A549 (cell line): ENCODE measurements around the gene SLC6A12. TPM values are rescaled to one million over a fixed set of nuclear protein-coding genes. Genes with fewer than 3 reads are reported as not detected.
"Not testable (repeated sequence)": the region's sequence is repeated elsewhere in the genome, so short reads cannot be mapped to it uniquely, and the experiment has no call there.

Experiments
- ATAC-seq, 2 experiments: fragments of 200-7000 bp in 1 of 2; fragments of >200 bp in 1 of 2; cut with Nextera tagmentation in 1 of 2; cut with Tn5 transposase in 1 of 2; 3 replicates each; pipeline versions ENCODE4 v1.8.0 to v1.9.1; 2018 to 2020; ENCODE audit warnings: mild to moderate bottlenecking in 1 of 2, moderate library complexity in 1 of 2
- CTCF ChIA-PET: fragments of 300-600 bp; sonication (Branson Sonifier 250); formaldehyde crosslinking; extraction: SDS; loops from one replicate; lab custom pipeline; 2021; ENCODE audit warnings: antibody characterized with exemption, inconsistent platforms; lab: Yijun Ruan, JAX
- POLR2A ChIA-PET: fragments of 350-600 bp; formaldehyde crosslinking; extraction: SDS; loops from one replicate; lab custom pipeline; 2021; ENCODE audit warnings: antibody characterized with exemption, inconsistent platforms; lab: Yijun Ruan, JAX
- DNase-seq, 2 experiments: peaks; one replicate each; pipeline versions ENCODE4 v3.0.0 to v3.0.0-alpha.2; 2011 to 2016; ENCODE audit warnings: low read depth in 1 of 2, low spot score in 1 of 2
- FAIRE-seq: peaks from 2 replicates; lab custom pipeline; 2011; peaks lifted over from hg19 to GRCh38; lab: Jason Lieb, UNC
- H3K27ac ChIP-seq, 2 experiments: fragments of >200 bp; sonication (Bioruptor Twin); formaldehyde crosslinking; 3 replicates each; pipeline ENCODE4 v1.5.1; 2016 to 2017
- H3K4me1 ChIP-seq: fragments of >200 bp; sonication (Bioruptor Twin); formaldehyde crosslinking; 3 replicates; pipeline ENCODE4 v1.6.1; 2016
- H3K4me2 ChIP-seq: fragments of >200 bp; sonication (Bioruptor Twin); formaldehyde crosslinking; 3 replicates; pipeline ENCODE4 v1.6.1; 2016
- H3K4me3 ChIP-seq: fragments of >200 bp; sonication (Bioruptor Twin); formaldehyde crosslinking; 3 replicates; pipeline ENCODE4 v1.5.1; 2016
- H3K9me3 ChIP-seq: fragments of >200 bp; sonication (Bioruptor Twin); formaldehyde crosslinking; 3 replicates; pipeline ENCODE4 v1.6.1; 2016
- CBX2 ChIP-seq: fragments of 200-600 bp; sonication (generic); IDR thresholded peaks from 2 replicates; pipeline ENCODE4 v1.6.1; 2016; ENCODE audit warnings: low read depth, mild to moderate bottlenecking, borderline replicate concordance
- EP300 ChIP-seq, 2 experiments: fragments of >200 bp; sonication (Bioruptor Twin); formaldehyde crosslinking; IDR thresholded peaks; 2 replicates in 1 of 2; 3 replicates in 1 of 2; pipeline ENCODE4 v1.6.1; 2016 to 2017
- FOSB ChIP-seq: fragments of 250-450 bp; sonication (Bioruptor Pico); IDR thresholded peaks from 2 replicates; pipeline ENCODE4 v1.5.0; 2020; ENCODE audit warnings: mild to moderate bottlenecking, moderate library complexity
- HOXB13 ChIP-seq: fragments of 250-450 bp; sonication (Bioruptor Pico); IDR thresholded peaks from 2 replicates; pipeline ENCODE4 v1.5.0; 2020; ENCODE audit warnings: low read depth, mild to moderate bottlenecking, moderate library complexity
- JUNB ChIP-seq: fragments of >200 bp; sonication (Bioruptor Twin); formaldehyde crosslinking; IDR thresholded peaks from 2 replicates; pipeline ENCODE4 v1.6.1; 2016
- KDM5A ChIP-seq: fragments of 200-600 bp; sonication (generic); IDR thresholded peaks from 2 replicates; pipeline ENCODE4 v1.6.1; 2016; ENCODE audit warnings: antibody characterized with exemption, mild to moderate bottlenecking
- MAZ ChIP-seq: fragments of 150-350 bp; IDR thresholded peaks from 2 replicates; pipeline ENCODE4 v1.6.1; 2014; ENCODE audit warnings: antibody characterized with exemption, low read depth, low read length, borderline replicate concordance
- MYC ChIP-seq: IDR thresholded peaks from 2 replicates; pipeline ENCODE4 v1.6.1; 2012; ENCODE audit warnings: mild to moderate bottlenecking, inconsistent platforms, low read length, improper control_type of control experiment, borderline replicate concordance
- POLR2A ChIP-seq: IDR thresholded peaks from 2 replicates; pipeline ENCODE4 v1.6.1; 2012; ENCODE audit warnings: mild to moderate bottlenecking, low read length
- SREBF2 ChIP-seq: fragments of 450-650 bp; IDR thresholded peaks from 2 replicates; pipeline ENCODE4 v1.6.1; 2014; ENCODE audit warnings: mild to moderate bottlenecking, moderate library complexity
- TP53 ChIP-seq: fragments of 250-450 bp; sonication (Bioruptor Pico); IDR thresholded peaks from 2 replicates; pipeline ENCODE4 v1.5.0; 2021; ENCODE audit warnings: mild to moderate bottlenecking, moderate library complexity
- ZNF302 ChIP-seq: fragments of 250-450 bp; sonication (Bioruptor Pico); IDR thresholded peaks from 2 replicates; pipeline ENCODE4 v1.9.0; 2021; ENCODE audit warnings: inconsistent platforms, mild to moderate bottlenecking, moderate library complexity
- ZSCAN20 ChIP-seq: fragments of 250-450 bp; sonication (Bioruptor Pico); IDR thresholded peaks from 2 replicates; pipeline ENCODE4 v1.8.0; 2022; ENCODE audit warnings: mild to moderate bottlenecking, moderate library complexity
- WGBS: methylation state at CpG from one replicate; pipeline ENCODE4 v1.1.6; 2017; ENCODE audit errors: missing lambda C conversion rate; 5-methylcytosine and 5-hydroxymethylcytosine counted together
- polyA plus RNA-seq, 4 experiments: library from polyadenylated mRNA; depleted of rRNA in 3 of 4; stranded (reverse); fragments of >200 nt; fragmentation: RNase III in 1 of 4; extraction: RNeasy Plus Mini Kit Qiagen cat#74134 plus additional on column Dnase treatment in 1 of 4; gene quantifications; 2 replicates in 3 of 4; 3 replicates in 1 of 4; pipeline ENCODE4 v1.2.3, GENCODE V29; 2011 to 2017
- TF ChIP-seq, protein P1 (sequence below): fragments of >200 bp; sonication (Bioruptor Twin); formaldehyde crosslinking; IDR thresholded peaks from 3 replicates; pipeline ENCODE4 v1.5.1; 2016
- TF ChIP-seq, protein P2 (sequence below): IDR thresholded peaks from 2 replicates; pipeline ENCODE4 v1.6.1; 2012; ENCODE audit warnings: low read depth, borderline replicate concordance
- TF ChIP-seq, protein P3 (sequence below): fragments of >200 bp; sonication (Bioruptor Twin); formaldehyde crosslinking; IDR thresholded peaks from 2 replicates; pipeline ENCODE4 v1.6.1; 2016
- TF ChIP-seq, protein P4 (sequence below): fragments of >200 bp; sonication (Bioruptor Twin); formaldehyde crosslinking; IDR thresholded peaks from 3 replicates; pipeline ENCODE4 v1.6.1; 2016

The SLC6A12 gene
- polyA plus RNA-seq, 2 of the 4 experiments (the other 2 are of a cell fraction) = 0.78 to 4.4 TPM

DNA sequence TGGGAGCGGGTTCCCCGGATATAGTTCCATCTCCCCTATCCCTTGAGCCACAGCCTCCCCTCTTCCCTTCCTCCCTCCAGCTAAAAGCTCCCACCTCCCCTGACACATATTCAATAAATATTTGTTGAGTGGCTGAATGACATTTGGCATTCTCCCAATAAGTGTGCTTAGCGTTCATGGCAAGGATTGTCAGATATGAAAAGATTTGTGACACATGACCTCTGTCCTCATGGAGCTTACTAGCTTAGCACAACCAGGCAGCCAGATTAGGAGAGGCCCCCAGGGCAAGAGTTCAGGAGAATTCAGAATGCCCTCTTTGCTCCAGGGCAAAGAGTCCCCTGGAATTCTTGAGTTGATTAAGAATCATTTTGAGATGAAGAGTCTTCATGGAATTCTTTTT is 22.5 kb upstream of the SLC6A12 start:
- CTCF ChIA-PET = no interaction called here
- no peak overlapping the region for H3K27ac ChIP-seq
- DNase-seq (no peak), FAIRE-seq (no peak), ATAC-seq (no peak)
- H3K4me3 ChIP-seq = no peak overlapping the region
- 64% methylated on average over 3 of the region's 3 CpGs for WGBS
- no peak for TF ChIP-seq MAZ
- TF ChIP-seq, protein P1, sequence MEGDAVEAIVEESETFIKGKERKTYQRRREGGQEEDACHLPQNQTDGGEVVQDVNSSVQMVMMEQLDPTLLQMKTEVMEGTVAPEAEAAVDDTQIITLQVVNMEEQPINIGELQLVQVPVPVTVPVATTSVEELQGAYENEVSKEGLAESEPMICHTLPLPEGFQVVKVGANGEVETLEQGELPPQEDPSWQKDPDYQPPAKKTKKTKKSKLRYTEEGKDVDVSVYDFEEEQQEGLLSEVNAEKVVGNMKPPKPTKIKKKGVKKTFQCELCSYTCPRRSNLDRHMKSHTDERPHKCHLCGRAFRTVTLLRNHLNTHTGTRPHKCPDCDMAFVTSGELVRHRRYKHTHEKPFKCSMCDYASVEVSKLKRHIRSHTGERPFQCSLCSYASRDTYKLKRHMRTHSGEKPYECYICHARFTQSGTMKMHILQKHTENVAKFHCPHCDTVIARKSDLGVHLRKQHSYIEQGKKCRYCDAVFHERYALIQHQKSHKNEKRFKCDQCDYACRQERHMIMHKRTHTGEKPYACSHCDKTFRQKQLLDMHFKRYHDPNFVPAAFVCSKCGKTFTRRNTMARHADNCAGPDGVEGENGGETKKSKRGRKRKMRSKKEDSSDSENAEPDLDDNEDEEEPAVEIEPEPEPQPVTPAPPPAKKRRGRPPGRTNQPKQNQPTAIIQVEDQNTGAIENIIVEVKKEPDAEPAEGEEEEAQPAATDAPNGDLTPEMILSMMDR = no peak
- TF ChIP-seq JUNB = no peak
- TF ChIP-seq ZNF302 (CRISPR knock-in tag) = no peak
- no peak for TF ChIP-seq SREBF2
- TF ChIP-seq, protein P2, sequence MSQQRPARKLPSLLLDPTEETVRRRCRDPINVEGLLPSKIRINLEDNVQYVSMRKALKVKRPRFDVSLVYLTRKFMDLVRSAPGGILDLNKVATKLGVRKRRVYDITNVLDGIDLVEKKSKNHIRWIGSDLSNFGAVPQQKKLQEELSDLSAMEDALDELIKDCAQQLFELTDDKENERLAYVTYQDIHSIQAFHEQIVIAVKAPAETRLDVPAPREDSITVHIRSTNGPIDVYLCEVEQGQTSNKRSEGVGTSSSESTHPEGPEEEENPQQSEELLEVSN = no peak
- TF ChIP-seq ZSCAN20 (CRISPR knock-in tag) = no peak
- TF ChIP-seq TP53 (CRISPR knock-in tag) = no peak
- no peak for TF ChIP-seq CBX2
- TF ChIP-seq MYC = no peak
- TF ChIP-seq FOSB (CRISPR knock-in tag) = no peak
- TF ChIP-seq, protein P3, sequence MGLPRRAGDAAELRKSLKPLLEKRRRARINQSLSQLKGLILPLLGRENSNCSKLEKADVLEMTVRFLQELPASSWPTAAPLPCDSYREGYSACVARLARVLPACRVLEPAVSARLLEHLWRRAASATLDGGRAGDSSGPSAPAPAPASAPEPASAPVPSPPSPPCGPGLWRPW = no peak
- no peak for TF ChIP-seq KDM5A
- TF ChIP-seq EP300 (IDR thresholded peaks at IDR 0.05) = no peak
- TF ChIP-seq, protein P4, sequence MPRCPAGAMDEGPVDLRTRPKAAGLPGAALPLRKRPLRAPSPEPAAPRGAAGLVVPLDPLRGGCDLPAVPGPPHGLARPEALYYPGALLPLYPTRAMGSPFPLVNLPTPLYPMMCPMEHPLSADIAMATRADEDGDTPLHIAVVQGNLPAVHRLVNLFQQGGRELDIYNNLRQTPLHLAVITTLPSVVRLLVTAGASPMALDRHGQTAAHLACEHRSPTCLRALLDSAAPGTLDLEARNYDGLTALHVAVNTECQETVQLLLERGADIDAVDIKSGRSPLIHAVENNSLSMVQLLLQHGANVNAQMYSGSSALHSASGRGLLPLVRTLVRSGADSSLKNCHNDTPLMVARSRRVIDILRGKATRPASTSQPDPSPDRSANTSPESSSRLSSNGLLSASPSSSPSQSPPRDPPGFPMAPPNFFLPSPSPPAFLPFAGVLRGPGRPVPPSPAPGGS = no peak
- TF ChIP-seq HOXB13 = no peak
- POLR2A ChIA-PET = no interaction called here
- 0 out of 3 replicates have a peak, but pooled peaks cover 4% of the 10 kb centered on the region for H3K4me1 ChIP-seq
- H3K4me2 ChIP-seq = no peak overlapping the region
- peaks cover 2% of the 10 kb centered on the region; the same call in 1 of the 3 replicates for H3K9me3 ChIP-seq

DNA sequence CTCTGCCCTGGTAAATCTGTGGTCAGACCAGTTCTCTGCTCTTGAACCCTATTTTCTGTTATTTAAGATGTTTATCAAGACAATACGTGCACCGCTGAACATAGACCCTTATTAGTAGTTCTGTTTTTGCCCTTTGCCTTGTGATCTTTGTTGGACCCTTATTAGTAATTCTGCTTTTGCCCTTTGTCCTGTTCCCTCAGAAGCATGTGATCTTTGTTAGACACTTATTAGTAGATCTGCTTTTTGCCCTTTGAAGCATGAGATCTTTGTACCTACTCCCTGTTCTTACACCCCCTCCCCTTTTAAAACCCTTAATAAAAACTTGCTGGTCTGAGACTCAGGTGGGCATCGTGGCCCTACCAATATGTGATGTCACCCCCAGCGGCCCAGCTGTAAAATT is 22.0 kb upstream of the SLC6A12 start:
- DNase-seq, H3K4me2 ChIP-seq, H3K4me1 ChIP-seq, ATAC-seq, H3K27ac ChIP-seq, H3K9me3 ChIP-seq, H3K4me3 ChIP-seq, POLR2A ChIA-PET, FAIRE-seq: not testable (repeated sequence)
- WGBS = 51% methylated on average over 4 of the region's 4 CpGs
- CTCF ChIA-PET = interaction anchor here (1.2 kb wide), 1 partner anchor 16 kb away, joined by 4 read pairs; no protein-coding TSS in a partner anchor

DNA sequence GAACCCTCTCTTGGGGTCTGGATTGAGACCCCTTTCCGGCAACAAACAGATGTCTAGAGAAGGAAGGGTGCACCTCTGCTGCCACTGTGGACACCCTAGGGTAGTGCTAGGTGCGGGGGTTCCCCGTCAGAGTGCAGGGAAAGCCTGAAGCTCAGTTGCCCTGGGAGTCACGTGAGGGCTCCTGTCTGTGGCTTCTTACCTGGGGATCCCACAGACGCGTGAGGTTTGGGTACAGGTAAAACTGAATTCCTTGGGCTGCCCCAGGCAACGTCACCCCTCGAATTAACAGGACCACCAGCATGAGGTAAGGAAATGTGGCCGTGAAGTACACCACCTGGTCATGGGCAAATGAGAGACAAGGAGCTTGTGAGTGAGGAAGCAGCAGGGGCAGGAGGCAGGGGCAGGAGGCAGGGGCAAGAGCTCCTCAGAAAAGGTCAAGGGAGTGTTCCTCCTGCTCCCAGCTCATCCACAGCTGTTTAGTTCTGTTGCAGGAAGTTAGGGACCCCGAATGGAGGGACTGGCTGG is 21.0 kb upstream of the SLC6A12 start:
- DNase-seq (no peak), FAIRE-seq (no peak), ATAC-seq (no peak)
- TF ChIP-seq POLR2A = 0 out of 2 replicates have a peak, but pooled peaks have one; percentile 5
- no peak for TF ChIP-seq MYC
- peaks cover 2% of the 10 kb centered on the region; the same call in 1 of the 3 replicates for H3K9me3 ChIP-seq
- H3K4me3 ChIP-seq = no peak overlapping the region
- H3K27ac ChIP-seq = no peak overlapping the region
- 39% methylated on average over 10 of the region's 10 CpGs for WGBS
- ChIA-PET POLR2A (no interaction called here), CTCF (interaction anchor here (1.1 to 5.3 kb wide), 4 partner anchors 9 to 25 kb away, joined by 3 to 19 read pairs (median 4); no protein-coding TSS in a partner anchor)
- H3K4me2 ChIP-seq = no peak overlapping the region
- 0 out of 3 replicates have a peak, but pooled peaks cover 4% of the 10 kb centered on the region for H3K4me1 ChIP-seq
